Stomach smooth muscle (tissue), 2 donors: ENCODE results near the gene FAM83B.
"Not testable (repeated sequence)": the region's sequence is repeated elsewhere in the genome, so short reads cannot be mapped to it uniquely, and the experiment has no call there.

Experiments used
- H3K27ac ChIP-seq: one replicate; pipeline ENCODE4 v1.7.0; 2013; ENCODE audit warnings: mild to moderate bottlenecking, low read length, inconsistent platforms
- H3K27me3 ChIP-seq, 2 donors: one replicate each; pipeline ENCODE4 v1.7.0; 2013; ENCODE audit warnings: low read length in 2 of 2; ENCODE audit not compliant: insufficient read depth in 2 of 2, control insufficient read depth in 1 of 2
- H3K36me3 ChIP-seq, 2 donors: one replicate each; pipeline ENCODE4 v1.7.0; 2013; ENCODE audit warnings: low read length in 2 of 2; ENCODE audit not compliant: control insufficient read depth in 2 of 2, insufficient read depth in 2 of 2
- H3K4me1 ChIP-seq: one replicate; pipeline ENCODE4 v1.7.0; 2013; ENCODE audit warnings: low read length; ENCODE audit not compliant: control insufficient read depth, insufficient read depth
- H3K4me3 ChIP-seq, 2 donors: one replicate each; pipeline ENCODE4 v1.7.0; 2013; ENCODE audit warnings: low read length in 2 of 2
- H3K9ac ChIP-seq, 2 donors: one replicate each; pipeline ENCODE4 v1.7.0; 2013; ENCODE audit warnings: low read length in 2 of 2, mild to moderate bottlenecking in 1 of 2
- H3K9me3 ChIP-seq, 2 donors: one replicate each; pipeline ENCODE4 v1.7.0; 2013; ENCODE audit warnings: low read length in 2 of 2; ENCODE audit not compliant: control insufficient read depth in 2 of 2
- donor health status: healthy.
- donor health status: Pancreatic carcinoma.

Gene FAM83B

GRCh38 chr6:54979161-54979560 is 132.6 kb downstream of the FAM83B start:
- not testable (repeated sequence) for H3K9me3 ChIP-seq, H3K9ac ChIP-seq, H3K36me3 ChIP-seq, H3K4me3 ChIP-seq, H3K27ac ChIP-seq, H3K27me3 ChIP-seq, H3K4me1 ChIP-seq

- Histone ChIP-seq H3K36me3 (no peaks in the 10 kb centered on the region), H3K27ac (no peak overlapping the region), H3K9ac (no peak overlapping the region), H3K4me3 (no peak overlapping the region), H3K9me3 (peaks cover 0 to 2% of the 10 kb centered on the region in 2 donors), H3K4me1 (no peaks in the 10 kb centered on the region), H3K27me3 (no peaks in the 10 kb centered on the region)
Measured at GRCh38 chr6:54980511-54981275, 134.1 kb downstream of the FAM83B start.

DNA sequence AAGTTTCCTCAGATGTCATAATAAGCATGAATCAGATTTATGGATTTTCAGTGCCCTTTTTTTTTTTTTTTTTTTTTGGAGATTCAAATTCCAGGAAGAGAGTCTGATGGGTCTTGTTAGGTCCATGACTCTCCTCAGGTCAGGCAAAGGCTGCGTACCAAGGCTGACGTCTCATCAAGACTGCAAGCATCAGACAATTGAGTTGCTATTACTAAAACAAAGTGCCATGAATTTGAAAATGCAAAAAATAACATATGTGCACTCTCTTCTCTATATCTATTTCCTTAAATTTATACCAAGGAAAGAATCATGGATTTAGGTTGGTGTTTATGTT is 134.7 kb downstream of the FAM83B start:
- Histone ChIP-seq H3K4me3 (no peak overlapping the region), H3K27ac (no peak overlapping the region), H3K4me1 (no peaks in the 10 kb centered on the region), H3K9ac (no peak overlapping the region), H3K9me3 (peaks cover 0 to 2% of the 10 kb centered on the region in 2 donors), H3K27me3 (no peaks in the 10 kb centered on the region), H3K36me3 (no peaks in the 10 kb centered on the region)

DNA sequence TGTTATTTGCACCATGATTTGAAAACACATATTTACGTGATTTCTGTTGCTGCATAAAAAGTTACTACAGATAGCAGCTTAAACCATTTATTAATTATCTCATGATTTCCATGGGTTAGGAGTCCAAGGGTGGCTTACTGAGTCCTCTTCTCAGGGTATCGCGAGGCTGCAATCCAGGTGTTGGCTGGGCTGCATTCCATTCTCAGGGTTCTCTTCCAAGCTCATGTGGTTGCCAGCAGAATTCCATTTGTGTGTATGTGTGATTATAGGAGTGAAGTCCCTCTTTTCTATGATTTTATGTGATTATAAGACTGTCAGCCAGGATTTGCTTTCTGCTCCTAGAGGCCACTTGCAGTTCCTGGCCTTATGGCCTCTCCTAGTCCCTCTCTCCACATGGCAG is 135.1 kb downstream of the FAM83B start:
- Histone ChIP-seq H3K27ac (no peak overlapping the region), H3K9ac (no peak overlapping the region), H3K36me3 (no peaks in the 10 kb centered on the region), H3K4me3 (no peak overlapping the region), H3K4me1 (no peaks in the 10 kb centered on the region), H3K27me3 (no peaks in the 10 kb centered on the region), H3K9me3 (peaks cover 0 to 2% of the 10 kb centered on the region in 2 donors)

DNA sequence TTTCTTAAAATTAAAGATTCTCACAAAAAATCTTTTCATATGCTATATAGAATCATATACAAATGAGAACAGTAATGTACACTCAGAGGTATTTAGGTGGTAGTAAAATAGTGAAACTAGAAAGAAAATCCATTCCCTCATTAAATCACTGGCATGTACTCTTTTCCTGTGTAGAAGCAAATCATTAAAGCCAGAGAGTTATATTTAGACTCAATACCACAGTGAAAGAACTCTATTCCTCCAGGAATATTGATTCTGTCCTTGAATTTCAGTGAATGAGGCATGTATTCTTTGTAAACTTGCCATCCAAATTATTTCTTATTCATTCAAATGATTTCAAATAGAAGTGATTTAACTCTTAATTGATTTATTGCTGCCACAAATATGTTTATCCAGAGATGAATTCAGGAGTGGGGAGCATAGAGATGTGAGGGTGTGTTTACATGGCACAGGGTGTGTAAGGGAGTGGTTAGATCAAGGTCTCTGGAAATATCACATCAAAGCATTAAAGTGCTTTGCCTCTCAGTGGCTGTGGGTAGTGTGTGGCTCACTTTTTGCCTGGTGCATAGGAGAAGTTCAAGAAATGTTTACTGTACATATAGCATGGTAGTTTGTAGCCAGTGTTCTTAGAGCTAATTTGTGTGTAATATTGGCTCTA is 141.2 kb downstream of the FAM83B start:
- no peaks in the 10 kb centered on the region for H3K27me3 ChIP-seq
- H3K27ac ChIP-seq, result no peak overlapping the region
- no peaks in the 10 kb centered on the region for H3K4me1 ChIP-seq
- H3K4me3 ChIP-seq, result no peak overlapping the region
- H3K36me3 ChIP-seq, result no peaks in the 10 kb centered on the region
- H3K9me3 ChIP-seq, result no peaks in the 10 kb centered on the region
- H3K9ac ChIP-seq, result no peak overlapping the region

DNA sequence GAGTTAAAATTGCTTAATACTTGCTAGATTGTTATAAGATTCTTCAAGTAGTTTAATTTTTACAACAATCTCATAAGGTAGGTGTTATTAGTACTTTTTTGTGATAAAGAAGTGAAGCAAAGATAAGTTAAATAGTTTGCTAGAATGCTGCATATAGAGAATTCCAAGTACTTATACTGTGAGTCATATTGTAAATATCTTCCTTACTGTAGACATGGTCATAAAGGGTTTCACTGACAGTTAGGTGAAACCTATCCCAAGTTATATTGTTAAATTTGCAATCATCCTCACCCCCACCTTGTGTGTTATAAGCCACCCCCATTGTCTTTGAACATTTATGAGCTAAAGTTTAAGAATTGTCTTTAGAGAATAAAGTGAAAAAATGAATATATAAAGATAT is 142.0 kb downstream of the FAM83B start:
- H3K9me3 ChIP-seq, result no peaks in the 10 kb centered on the region
- H3K4me1 ChIP-seq, result no peaks in the 10 kb centered on the region

DNA sequence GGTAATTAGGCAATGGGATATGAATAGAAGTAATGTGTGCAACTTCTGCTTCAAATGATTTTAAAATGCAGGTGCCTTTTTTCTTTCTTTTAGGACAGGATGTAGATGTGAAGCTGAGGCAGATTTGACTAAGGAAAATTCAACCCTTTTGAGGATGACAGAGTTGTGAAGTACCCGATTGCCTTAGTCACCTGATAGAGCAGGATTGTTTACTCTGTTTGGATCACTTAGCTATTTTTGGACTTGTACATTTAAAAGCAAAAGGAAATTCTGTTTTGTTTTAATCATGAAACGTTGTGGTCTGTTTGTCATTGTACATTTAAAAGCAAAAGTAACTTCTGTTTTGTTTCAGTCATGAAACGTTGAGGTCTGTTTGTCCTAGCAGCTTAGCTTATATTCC is 143.4 kb downstream of the FAM83B start:
- Histone ChIP-seq H3K9ac (no peak overlapping the region), H3K36me3 (no peaks in the 10 kb centered on the region), H3K9me3 (no peaks in the 10 kb centered on the region), H3K27me3 (no peaks in the 10 kb centered on the region), H3K27ac (no peak overlapping the region), H3K4me3 (no peak overlapping the region), H3K4me1 (no peaks in the 10 kb centered on the region)

More for the DNA sequence above, 142.0 kb downstream of the FAM83B start:
- no peak overlapping the region for H3K4me3 ChIP-seq
- H3K27me3 ChIP-seq, result no peaks in the 10 kb centered on the region
- no peaks in the 10 kb centered on the region for H3K36me3 ChIP-seq
- no peak overlapping the region for H3K9ac ChIP-seq
- no peak overlapping the region for H3K27ac ChIP-seq
